IgD-negative memory B cell (primary cell): Measurements from ENCODE around the gene RIMBP2. TPM values are rescaled to one million over a fixed set of nuclear protein-coding genes. Genes with fewer than 3 reads are reported as not detected.

Source experiments
- H3K27ac Mint-ChIP-seq, 3 donors: one replicate each; pipeline ENCODE4 v1.8.0; 2020 to 2022; ENCODE audit warnings: mild to moderate bottlenecking in 3 of 3, mixed read lengths in 3 of 3, moderate library complexity in 1 of 3
- H3K27me3 Mint-ChIP-seq: one replicate; pipeline ENCODE4 v1.8.0; 2021; ENCODE audit warnings: mixed read lengths
- H3K36me3 Mint-ChIP-seq: one replicate; pipeline ENCODE4 v1.8.0; 2020; ENCODE audit warnings: mild to moderate bottlenecking, mixed read lengths
- H3K4me1 Mint-ChIP-seq, 3 donors: one replicate each; pipeline ENCODE4 v1.8.0; 2020 to 2022; ENCODE audit warnings: mixed read lengths in 3 of 3, mild to moderate bottlenecking in 1 of 3
- H3K4me3 Mint-ChIP-seq, 4 donors: one replicate each; pipeline ENCODE4 v1.8.0; 2020 to 2022; ENCODE audit warnings: mild to moderate bottlenecking in 4 of 4, mixed read lengths in 4 of 4, moderate library complexity in 3 of 4
- H3K9me3 Mint-ChIP-seq, 3 donors: one replicate each; pipeline ENCODE4 v1.8.0; 2020 to 2021; ENCODE audit warnings: mixed read lengths in 3 of 3, mild to moderate bottlenecking in 1 of 3
- polyA plus RNA-seq: library from polyadenylated mRNA; unstranded; fragments of 300-500 nt; fragmentation: Illumina TruSeq; gene quantifications from one replicate; pipeline ENCODE4 v1.2.3, GENCODE V29; 2021

Gene RIMBP2
- polyA plus RNA-seq, 1 donor from 2014 or later: not detected

DNA sequence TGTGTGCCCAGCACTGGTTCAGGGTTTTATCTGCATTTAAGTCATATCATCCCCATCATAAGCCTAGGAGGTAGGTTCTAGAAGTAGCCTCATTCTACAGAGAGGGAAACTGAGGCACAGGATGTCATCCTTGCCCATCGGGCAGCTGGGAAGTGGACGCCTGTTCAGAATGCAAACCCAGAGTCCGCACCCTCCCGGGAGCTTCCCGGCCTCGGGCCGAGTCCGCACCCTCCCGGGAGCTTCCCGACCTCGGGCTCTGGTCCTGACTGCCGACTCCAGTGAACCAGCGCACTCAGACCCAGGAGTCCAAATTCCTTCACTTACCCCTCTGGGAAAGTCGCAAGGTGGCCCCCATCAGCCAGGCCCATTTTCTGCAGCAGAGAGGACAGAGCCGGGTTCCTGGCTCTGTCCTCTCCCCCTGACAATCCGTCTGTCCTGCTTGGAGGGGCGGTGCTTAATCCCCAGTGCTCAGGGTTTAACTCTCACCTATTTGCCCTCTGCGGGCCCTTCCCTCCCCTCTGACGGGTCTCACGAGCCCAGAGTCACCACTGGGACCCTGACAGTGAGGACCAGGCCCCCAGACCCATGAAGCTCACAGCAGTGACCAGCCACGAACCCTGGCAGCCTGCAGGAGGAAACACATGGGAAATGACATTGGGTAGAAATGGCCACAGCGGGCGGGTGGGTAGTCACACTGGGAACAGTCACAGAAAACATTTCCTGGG, 236.5 kb downstream of the RIMBP2 start:
- Mint-ChIP-seq H3K4me3 (no peak overlapping the region), H3K4me1 (no peaks in the 10 kb centered on the region), H3K9me3 (no peaks in the 10 kb centered on the region), H3K27me3 (peaks cover 3% of the 10 kb centered on the region), H3K27ac (no peak overlapping the region), H3K36me3 (no peaks in the 10 kb centered on the region)

DNA sequence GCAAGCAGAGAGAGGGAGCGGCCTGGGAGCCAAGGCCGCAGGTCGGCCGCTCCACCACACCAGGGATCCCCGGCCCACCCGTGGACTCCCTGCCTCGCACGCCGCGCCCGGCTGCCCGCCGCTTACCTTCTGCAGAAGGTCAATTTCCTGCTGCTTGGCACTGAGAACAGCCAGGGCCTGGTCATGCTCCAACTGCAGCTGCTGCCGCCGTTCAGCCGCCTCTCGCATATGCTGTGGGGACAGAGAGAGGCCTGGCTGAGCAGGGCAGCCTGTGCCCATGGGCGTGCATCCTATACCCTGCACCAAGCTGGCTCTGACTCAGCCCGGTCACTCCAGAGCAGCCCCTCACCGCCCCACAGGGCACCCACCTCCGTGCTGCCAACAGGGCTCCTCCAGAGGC, 237.3 kb downstream of the RIMBP2 start:
- Mint-ChIP-seq H3K4me3 (no peak overlapping the region), H3K36me3 (no peaks in the 10 kb centered on the region)

DNA sequence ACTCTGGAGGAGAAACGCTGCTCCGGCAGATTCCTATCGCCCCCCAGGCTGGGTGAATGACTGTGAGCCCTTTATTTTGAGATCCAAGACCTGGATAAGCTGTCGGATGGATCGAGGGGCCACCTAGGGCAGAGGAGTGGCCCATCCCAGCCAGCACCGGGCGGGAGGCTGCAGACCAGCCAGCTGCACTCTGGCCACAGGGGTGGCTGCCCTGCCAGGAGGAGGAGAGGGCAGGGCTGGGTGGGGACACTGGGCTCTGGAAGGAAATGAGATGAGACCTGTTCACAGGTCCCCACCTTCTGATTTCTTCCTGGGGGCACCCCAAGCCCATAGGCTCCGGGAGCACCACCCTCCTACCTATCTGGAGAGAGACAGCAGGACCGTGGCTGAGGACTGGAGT, 238.4 kb downstream of the RIMBP2 start:
- peaks cover 3% of the 10 kb centered on the region for H3K27me3 Mint-ChIP-seq
- H3K4me3 Mint-ChIP-seq: no peak overlapping the region
- no peaks in the 10 kb centered on the region for H3K36me3 Mint-ChIP-seq
- no peak overlapping the region for H3K27ac Mint-ChIP-seq
- no peaks in the 10 kb centered on the region for H3K4me1 Mint-ChIP-seq
- H3K9me3 Mint-ChIP-seq: peaks cover 0 to 2% (median 0%) of the 10 kb centered on the region in 3 donors

More for the DNA sequence above, 237.3 kb downstream of the RIMBP2 start:
- Mint-ChIP-seq H3K4me1 (no peaks in the 10 kb centered on the region), H3K9me3 (no peaks in the 10 kb centered on the region), H3K27ac (no peak overlapping the region), H3K27me3 (peaks cover 3% of the 10 kb centered on the region)

DNA sequence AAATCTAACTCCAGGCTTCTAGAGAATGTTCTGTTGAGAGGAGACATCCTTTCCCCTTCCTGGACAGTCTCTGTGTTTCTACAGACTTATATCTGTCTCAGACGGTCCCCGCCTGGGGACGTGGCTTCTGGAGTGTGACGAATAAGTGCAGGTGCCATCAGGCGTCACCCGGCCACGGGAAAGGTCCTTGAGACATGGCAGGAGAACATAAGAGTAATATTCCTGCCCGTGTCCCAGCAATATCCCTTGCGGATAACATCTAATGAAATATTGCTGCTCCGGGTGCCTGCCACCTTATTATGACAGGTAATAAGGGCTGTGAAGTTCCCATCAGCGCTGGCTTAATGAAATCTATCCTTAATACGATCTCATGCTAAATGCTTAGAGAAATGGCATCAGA, 238.8 kb downstream of the RIMBP2 start:
- H3K27me3 Mint-ChIP-seq: peaks cover 3% of the 10 kb centered on the region
- H3K27ac Mint-ChIP-seq: no peak overlapping the region
- H3K4me3 Mint-ChIP-seq: no peak overlapping the region
- H3K36me3 Mint-ChIP-seq: peaks cover 2% of the 10 kb centered on the region
- H3K9me3 Mint-ChIP-seq: peaks cover 0 to 2% (median 0%) of the 10 kb centered on the region in 3 donors
- H3K4me1 Mint-ChIP-seq: no peaks in the 10 kb centered on the region

DNA sequence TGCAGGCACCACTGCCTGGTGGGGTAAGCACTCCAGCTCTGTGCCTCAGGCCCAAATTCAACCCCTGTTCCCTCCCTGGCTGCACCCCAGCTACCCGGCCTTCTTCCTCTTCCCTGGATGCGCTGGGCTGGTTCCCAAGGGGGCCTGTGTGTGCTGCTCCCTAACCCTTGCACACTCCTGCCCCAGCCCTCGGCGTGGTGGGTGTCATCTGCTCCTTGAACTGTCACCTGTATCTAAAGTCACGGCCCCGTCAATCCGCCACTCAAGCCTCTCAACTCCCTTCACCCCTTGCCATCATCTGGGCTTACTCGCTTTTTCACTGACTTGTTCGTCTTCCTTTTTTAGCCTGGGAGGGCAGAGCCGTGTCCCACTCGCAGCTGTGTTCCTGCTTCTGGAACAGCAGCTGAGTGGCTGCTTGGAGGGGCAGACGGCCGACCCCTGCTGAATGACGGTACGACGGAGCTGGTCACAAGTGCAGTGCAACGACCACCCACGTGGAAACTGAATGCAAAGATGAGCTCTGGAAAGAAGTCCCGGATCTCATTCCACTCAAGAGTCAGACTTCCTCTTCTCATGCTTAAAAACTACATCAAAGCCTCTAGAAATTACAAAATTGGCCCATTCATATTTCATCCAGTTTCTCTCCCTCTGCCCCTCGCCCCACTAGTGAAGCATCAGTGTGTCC, 239.5 kb downstream of the RIMBP2 start:
- Mint-ChIP-seq H3K4me1 (no peaks in the 10 kb centered on the region), H3K9me3 (peaks cover 0 to 2% (median 0%) of the 10 kb centered on the region in 3 donors), H3K4me3 (no peak overlapping the region), H3K27me3 (peaks cover 3% of the 10 kb centered on the region), H3K36me3 (peaks cover 2% of the 10 kb centered on the region), H3K27ac (no peak overlapping the region)

DNA sequence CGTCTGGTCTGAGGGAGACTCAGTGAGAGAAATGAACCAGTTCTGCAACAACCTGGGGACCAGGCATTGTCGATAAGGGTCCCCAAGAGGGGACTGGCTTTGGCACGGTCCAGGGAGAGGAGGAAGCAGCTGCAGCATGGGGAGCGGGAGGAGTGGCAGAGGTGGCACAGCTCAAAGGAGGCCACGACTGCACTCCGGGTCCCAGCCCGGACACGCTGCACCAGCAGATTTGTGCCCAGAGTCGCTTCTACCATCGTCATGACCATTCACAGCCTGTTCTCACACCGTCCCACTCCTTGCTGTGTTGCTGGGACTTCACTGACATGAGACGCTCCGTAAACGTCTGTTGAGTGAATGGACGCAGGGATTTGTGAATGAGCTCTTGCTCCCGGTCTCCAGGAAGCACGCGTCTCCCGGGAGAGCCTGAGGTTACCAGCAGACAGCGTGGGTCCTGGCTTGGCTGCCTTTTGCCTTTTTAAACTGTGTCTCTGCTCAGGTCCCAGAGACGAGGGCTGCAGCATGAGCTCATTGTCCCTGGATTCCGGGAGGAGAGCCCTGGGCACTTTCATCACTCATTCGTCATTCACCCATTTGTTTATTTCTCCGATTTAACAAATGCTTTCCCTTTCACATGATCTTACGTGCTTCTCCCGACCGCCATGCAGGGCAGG, 241.4 kb downstream of the RIMBP2 start:
- H3K9me3 Mint-ChIP-seq: peaks cover 0 to 2% (median 0%) of the 10 kb centered on the region in 3 donors
- H3K27me3 Mint-ChIP-seq: peaks cover 3% of the 10 kb centered on the region
- H3K27ac Mint-ChIP-seq: no peak overlapping the region
- peaks cover 2% of the 10 kb centered on the region for H3K36me3 Mint-ChIP-seq
- H3K4me3 Mint-ChIP-seq: no peak overlapping the region
- no peaks in the 10 kb centered on the region for H3K4me1 Mint-ChIP-seq

DNA sequence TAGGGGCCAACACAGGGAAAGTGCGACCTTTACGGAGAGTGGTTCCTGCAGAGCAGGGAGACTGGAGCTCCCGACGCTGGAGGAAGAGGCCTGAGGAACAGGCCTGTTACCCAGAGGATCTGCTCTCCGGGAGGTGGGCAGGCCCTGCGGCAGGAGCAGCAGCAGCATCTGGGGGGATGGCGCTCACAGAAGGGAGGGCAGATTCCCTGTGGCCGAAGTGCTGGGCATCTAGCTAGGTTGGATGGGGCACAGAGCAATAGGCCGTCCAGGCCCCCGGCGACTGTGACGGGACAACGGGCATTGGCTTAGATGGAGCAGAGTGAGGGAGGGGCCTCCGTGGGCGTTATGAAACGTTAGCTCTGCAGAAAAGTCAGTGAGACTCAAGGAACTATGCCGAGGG, 242.8 kb downstream of the RIMBP2 start:
- Mint-ChIP-seq H3K36me3 (peaks cover 2% of the 10 kb centered on the region), H3K27me3 (peaks cover 3% of the 10 kb centered on the region), H3K4me1 (no peaks in the 10 kb centered on the region), H3K27ac (no peak overlapping the region), H3K9me3 (peaks cover 0 to 2% (median 0%) of the 10 kb centered on the region in 3 donors), H3K4me3 (peak overlapping the region in 1 of 4 donors; percentile 28)

DNA sequence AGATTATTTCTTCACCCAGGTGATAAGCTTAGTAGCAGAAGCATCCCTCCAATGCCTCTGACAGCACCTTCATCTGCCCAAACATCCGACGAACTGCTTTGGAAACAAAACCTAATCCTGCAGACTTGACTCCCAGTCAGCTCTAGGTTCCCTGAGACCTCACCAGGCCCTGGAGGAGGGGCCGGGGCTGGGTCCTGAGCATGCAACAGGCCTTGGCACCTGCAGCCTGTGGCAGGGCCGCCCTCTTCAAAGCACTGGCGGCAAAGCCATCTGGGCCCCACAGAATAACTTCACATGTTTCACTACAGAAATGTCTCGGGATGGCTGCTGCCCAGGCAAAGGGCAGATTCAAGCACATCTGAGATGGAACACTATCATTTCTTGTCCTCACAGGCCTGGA, 245.1 kb downstream of the RIMBP2 start:
- H3K4me3 Mint-ChIP-seq: no peak overlapping the region

DNA sequence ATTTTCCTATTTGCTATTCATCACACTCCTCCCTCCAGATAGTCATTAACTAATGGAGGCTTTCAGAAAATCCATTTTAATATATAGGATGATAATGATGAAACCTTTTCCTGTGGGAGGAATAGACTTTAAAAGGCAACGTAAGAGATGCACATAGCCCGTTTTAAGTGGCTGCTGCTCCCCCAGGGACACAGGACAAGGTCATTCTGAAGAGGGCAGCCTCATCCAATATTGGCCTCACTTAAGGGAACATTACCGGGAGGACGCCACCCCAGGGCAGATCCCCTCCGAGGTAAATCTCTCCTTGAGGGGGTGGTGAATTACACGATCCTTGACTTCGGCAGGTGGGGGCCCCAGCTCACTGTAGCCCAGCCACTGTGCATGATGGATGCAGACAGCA, 246.5 kb downstream of the RIMBP2 start:
- Mint-ChIP-seq H3K9me3 (peaks cover 0 to 9% (median 6%) of the 10 kb centered on the region in 3 donors), H3K27me3 (no peaks in the 10 kb centered on the region), H3K36me3 (peaks cover 2% of the 10 kb centered on the region)

More for the DNA sequence above, 245.1 kb downstream of the RIMBP2 start:
- Mint-ChIP-seq H3K36me3 (peaks cover 2% of the 10 kb centered on the region), H3K4me1 (no peaks in the 10 kb centered on the region), H3K27me3 (peaks cover 3% of the 10 kb centered on the region), H3K9me3 (peaks cover 0 to 9% (median 6%) of the 10 kb centered on the region in 3 donors), H3K27ac (no peak overlapping the region)

DNA sequence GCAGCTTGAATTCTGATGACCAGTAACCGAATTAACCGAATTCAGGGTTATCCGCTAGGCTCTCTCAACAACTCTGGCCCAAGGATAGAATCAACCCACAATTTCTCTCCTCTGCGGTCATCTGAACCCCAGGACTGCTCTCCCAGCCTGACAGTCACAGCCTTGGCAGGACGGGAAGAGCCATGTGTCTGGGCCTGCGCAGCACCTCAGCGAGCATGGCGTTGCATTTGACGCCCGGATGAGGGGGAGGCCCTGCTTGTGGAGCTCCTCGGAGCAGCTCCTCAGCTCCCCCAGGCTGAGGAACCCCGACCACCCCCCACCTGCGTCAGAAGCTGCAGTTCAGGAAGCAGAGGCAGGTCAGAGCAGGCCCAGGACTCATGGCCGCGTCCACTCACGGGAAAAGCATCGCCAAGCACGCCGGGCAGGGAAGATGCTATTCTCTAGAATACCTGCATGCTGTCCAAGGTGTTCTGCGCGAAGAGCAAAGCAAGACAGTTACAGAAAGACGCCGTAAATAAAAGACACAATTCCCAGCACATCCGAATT, 247.3 kb downstream of the RIMBP2 start:
- peaks cover 0 to 9% (median 6%) of the 10 kb centered on the region in 3 donors for H3K9me3 Mint-ChIP-seq
- H3K27me3 Mint-ChIP-seq: no peaks in the 10 kb centered on the region
- no peak overlapping the region for H3K27ac Mint-ChIP-seq
- no peak overlapping the region for H3K4me3 Mint-ChIP-seq
- no peaks in the 10 kb centered on the region for H3K4me1 Mint-ChIP-seq
- peaks cover 2% of the 10 kb centered on the region for H3K36me3 Mint-ChIP-seq

More for the DNA sequence above, 246.5 kb downstream of the RIMBP2 start:
- Mint-ChIP-seq H3K4me3 (no peak overlapping the region), H3K4me1 (no peaks in the 10 kb centered on the region), H3K27ac (no peak overlapping the region)

DNA sequence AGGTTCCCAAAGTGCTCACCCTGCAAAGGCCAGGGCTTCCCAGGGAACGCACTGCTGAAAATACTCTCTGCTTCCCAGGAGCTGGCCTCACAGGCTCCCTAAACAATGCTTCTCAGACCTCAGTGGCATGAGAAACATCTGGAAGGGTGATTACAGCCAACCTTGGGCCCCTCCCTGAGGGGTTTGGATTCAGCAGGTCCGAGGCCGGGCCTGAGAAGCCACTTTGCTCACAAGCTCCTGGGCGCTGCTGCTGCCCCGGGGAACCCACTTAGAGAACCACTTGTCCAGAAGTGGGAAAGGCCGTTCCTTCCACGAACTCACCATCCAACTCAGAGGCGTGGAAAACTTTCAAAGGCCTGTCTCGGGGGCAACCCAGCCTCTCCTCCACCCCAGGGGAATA, 247.9 kb downstream of the RIMBP2 start:
- Mint-ChIP-seq H3K27ac (no peak overlapping the region), H3K4me1 (no peaks in the 10 kb centered on the region), H3K4me3 (no peak overlapping the region), H3K9me3 (peaks cover 0 to 9% (median 4%) of the 10 kb centered on the region in 3 donors), H3K27me3 (no peaks in the 10 kb centered on the region), H3K36me3 (peaks cover 2% of the 10 kb centered on the region)

DNA sequence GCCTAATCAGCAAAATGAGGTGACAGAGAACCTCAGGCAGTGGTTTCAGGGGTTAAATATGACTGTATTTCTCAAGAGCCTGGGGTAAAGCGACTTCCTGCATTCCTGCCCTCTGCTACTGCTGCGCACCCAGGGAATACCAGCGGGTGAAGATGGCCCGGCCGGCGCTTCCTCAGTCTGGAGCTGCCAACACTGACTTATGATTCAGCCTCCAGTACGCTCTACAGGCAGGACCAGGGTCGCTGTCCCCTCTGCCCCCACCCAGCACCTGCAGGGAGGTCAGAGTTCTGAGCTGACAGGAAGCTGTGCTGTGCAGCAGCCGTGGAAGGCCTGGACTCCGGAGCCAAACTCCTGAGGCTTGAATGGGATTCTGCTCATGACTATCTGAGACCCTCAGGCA, 250.5 kb downstream of the RIMBP2 start:
- no peaks in the 10 kb centered on the region for H3K36me3 Mint-ChIP-seq
- H3K27me3 Mint-ChIP-seq: no peaks in the 10 kb centered on the region
- no peak overlapping the region for H3K4me3 Mint-ChIP-seq
- H3K27ac Mint-ChIP-seq: peak overlapping the region in 1 of 3 donors; percentile 67
- H3K9me3 Mint-ChIP-seq: peaks cover 2 to 9% (median 5%) of the 10 kb centered on the region in 3 donors
- no peaks in the 10 kb centered on the region for H3K4me1 Mint-ChIP-seq

DNA sequence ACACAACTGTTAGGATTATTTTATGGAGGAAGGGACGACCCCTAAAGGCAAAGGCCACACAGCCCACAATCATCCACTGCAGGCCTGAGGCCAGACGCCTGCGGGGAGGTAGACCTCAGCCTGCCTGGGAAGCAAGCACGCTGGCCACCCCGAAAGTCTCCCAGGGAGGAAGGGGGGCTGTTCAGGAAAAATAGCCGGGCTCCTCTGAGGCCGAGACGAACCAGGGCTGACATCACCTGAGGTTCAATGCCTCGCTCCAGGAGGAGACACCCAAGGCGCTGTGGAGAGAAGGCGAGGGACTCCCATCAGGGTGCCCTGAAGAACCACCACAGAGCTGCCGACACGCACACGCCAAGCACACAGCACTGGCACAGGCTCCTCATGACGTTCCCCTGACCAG, 251.1 kb downstream of the RIMBP2 start:
- Mint-ChIP-seq H3K4me3 (no peak overlapping the region), H3K9me3 (peaks cover 2 to 9% (median 5%) of the 10 kb centered on the region in 3 donors), H3K4me1 (no peaks in the 10 kb centered on the region), H3K27me3 (no peaks in the 10 kb centered on the region), H3K36me3 (no peaks in the 10 kb centered on the region), H3K27ac (no peak overlapping the region)

DNA sequence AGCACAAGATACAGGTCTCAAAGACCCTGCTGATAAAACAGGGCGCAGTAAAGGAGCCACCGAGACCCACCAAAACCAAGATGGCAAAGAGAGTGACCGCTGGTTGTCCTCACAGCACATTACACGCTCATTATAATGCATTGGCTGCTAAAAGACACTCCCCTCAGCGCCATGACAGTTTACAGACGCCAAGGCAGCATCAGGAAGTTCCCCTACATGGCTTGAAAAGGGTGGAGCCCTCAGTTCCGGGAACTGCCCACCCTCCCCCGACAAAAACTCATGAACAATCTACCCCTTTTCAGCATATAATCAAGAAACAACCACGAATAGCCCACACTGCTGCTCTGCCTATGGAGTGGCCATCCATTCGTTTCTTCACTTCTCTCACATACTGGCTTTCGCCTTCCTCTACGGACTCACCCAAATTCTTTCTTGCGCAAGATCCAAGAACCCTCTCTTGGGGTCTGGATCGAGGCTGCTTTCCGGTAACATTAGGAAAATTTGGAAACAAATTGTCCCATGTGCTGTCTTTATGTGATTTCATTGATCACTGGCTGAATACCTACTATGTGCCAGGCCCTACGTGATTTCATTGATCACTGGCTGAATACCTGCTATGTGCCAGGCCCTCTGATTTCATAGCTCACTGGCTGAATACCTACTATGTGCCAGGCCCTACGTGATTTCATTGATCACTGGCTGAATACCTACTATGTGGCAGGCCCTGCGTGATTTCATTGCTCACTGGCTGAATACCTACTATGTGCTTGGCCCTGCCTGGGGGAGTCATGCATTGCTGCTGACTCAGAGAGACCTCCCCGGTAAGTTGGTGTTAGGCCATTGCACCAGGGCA, 252.1 kb downstream of the RIMBP2 start:
- H3K36me3 Mint-ChIP-seq: no peaks in the 10 kb centered on the region
- H3K27me3 Mint-ChIP-seq: no peaks in the 10 kb centered on the region
- peaks cover 2 to 9% (median 5%) of the 10 kb centered on the region in 3 donors for H3K9me3 Mint-ChIP-seq
- no peaks in the 10 kb centered on the region for H3K4me1 Mint-ChIP-seq
- H3K4me3 Mint-ChIP-seq: peak overlapping the region in 1 of 4 donors; percentile 24
- no peak overlapping the region for H3K27ac Mint-ChIP-seq
